C4-2B (cell line): ENCODE data around the gene PRH1.

Source experiments
- H3K27ac ChIP-seq: fragments of 450-650 bp; 2 replicates; pipeline ENCODE4 v1.5.1; 2017
- CTCF ChIP-seq: fragments of 450-650 bp; conservative IDR thresholded peaks from 2 replicates; pipeline ENCODE4 v1.5.1; 2017; ENCODE audit warnings: mild to moderate bottlenecking
- ZFX ChIP-seq: fragments of 450-650 bp; IDR thresholded peaks from 2 replicates; pipeline ENCODE4 v1.6.1; 2017

The PRH1 gene

DNA sequence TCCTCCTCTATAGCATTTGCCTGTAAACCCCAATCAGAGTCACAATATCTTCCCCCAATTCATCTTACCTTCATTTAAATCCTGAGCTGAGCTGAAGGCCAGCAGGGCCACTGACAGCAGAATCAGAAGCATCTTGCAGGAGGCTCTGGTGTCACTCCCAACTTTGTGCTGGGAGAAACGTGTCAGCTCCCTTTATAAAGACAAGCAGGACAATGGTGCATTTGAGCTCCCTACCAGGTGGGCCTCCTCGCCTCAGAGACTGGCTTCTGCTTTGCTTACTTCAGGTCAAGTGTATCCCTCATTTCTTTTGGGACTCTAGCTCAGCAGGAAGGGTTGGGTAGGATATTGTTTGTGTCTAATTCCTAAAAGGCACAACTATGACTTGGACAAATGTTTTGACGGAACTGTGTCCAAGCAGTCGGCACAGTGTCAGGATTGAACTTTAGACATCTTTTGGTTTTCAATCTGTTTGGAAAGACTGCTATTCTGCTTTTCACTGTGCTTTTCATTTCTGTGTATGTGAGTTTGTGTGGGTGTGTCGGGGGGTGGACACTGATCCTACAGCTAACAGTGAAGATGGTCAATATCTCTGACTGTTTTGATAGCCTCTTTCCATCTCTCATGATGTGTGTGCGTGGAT lies at the start of gene PRH1:
TSS of gene PRH1 (minus strand) at position 170 of the 640 bp plus-strand sequence. CDS start at position 132, 38 bp downstream.
- no peak within 1 kb of the TSS for H3K27ac ChIP-seq
- TF ChIP-seq ZFX (no peak), CTCF (no peak)

DNA sequence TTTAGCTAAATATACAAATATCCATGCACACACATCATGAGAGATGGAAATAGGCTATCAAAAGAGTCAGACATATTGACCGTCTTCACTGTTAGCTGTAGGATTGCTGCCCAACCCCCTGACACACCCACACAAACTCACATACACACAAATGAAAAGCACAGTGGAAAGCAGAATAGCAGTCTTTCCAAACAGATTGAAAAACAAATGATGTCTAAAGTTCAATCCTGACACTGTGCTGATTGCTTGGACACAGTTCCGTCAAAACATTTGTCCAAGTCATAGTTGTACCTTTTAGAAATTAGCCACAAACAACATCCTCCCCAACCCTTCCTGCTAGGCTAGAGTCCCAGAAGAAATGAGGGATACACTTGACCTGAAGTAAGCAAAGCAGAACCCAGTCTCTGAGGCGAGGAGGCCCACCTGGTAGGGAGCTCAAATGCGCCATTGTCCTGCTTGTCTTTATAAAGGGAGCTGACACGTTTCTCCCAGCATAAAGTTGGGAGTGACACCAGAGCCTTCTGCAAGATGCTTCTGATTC lies 44.8 kb upstream of the PRH1 start, which contains the start of gene PRH2:
TSS of gene PRH2 (plus strand) at position 491 of the 541 bp plus-strand sequence. CDS start at position 529, 38 bp downstream.
- no peak within 1 kb of the TSS for H3K27ac ChIP-seq
- TF ChIP-seq CTCF (no peak), ZFX (no peak)

DNA sequence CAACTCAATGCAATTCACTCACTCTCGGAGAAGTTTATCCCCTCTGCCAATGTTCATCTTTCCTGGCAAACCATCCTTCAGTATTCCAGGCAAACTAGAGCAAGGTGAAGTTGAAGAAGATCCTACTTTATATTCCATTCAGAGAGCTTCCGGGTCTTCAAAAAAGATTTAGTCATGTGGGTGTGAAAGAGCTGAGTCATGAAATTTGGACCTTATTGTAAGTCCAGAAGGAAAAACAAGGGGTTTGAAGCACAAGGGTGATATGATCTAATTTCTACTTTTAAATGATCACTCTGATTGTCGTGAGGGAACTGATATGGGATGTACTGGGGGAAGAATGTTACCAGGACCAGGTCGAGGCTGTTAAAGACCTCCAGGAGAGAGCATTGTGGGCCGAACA lies 42.2 kb upstream of the PRH1 start:
- no peak for TF ChIP-seq ZFX
- TF ChIP-seq CTCF, result no peak
- no peak overlapping the region for H3K27ac ChIP-seq

- no peak for TF ChIP-seq ZFX
- no peak for TF ChIP-seq CTCF
- H3K27ac ChIP-seq, result no peak overlapping the region
These were observed 35.8 kb upstream of the PRH1 start for GRCh38 chr12:10919809-10920208.

GRCh38 chr12:10910380-10910779 lies 26.3 kb upstream of the PRH1 start:
- H3K27ac ChIP-seq, result no peak overlapping the region
- TF ChIP-seq ZFX, result no peak

GRCh38 chr12:10909462-10909861 lies 25.4 kb upstream of the PRH1 start, which contains the start of gene TAS2R13:
TSS of gene TAS2R13 (minus strand) at chr12:10909562. CDS start at chr12:10909298, 264 bp downstream.
- TF ChIP-seq CTCF (no peak), ZFX (no peak)
- H3K27ac ChIP-seq, result no peak within 1 kb of the TSS

GRCh38 chr12:10904686-10905085 lies 20.6 kb upstream of the PRH1 start:
- H3K27ac ChIP-seq, result no peak overlapping the region
- TF ChIP-seq CTCF (no peak), ZFX (no peak)

- TF ChIP-seq CTCF (peak; percentile 31), ZFX (no peak)
- H3K27ac ChIP-seq, result no peak overlapping the region
These were observed 17.4 kb upstream of the PRH1 start for GRCh38 chr12:10901427-10901826.
